ENCODE measurements around the gene C20orf202.

C20orf202 gene

DNA sequence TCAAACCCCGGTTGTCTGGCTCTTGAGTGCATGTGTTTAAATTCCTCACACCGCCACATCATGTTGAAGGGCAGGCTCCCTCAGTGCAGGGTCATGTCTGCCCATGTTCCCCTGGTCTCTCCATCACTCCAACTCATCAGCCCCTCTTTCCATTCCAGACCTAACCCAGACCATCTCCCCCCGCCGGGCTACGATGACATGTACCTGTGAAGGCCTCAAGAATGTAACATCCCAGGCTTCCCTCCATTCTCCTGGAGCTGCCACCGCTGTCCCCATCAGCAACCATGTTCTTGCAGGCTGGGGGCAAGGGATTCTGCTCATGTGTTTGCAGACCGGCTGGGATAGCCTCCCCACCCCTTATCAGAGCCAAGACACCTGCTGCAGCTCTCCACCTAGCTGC lies 38.4 kb upstream of the C20orf202 start:
- no peak overlapping the region for H3K9ac ChIP-seq
- peaks cover 40% of the 10 kb centered on the region for H3K4me1 ChIP-seq (ENCODE audit: low read depth, poor library complexity, severe bottlenecking)
- H4K20me1 ChIP-seq (ENCODE audit: insufficient read depth), result no peaks in the 10 kb centered on the region
- no peak overlapping the region for H2AFZ ChIP-seq (ENCODE audit: low read depth)
- no peak overlapping the region for H3K4me3 ChIP-seq (IDR thresholded peaks at IDR 0.05; ENCODE audit: insufficient read depth, low read depth, low read length)
- no peak overlapping the region for H3K27ac ChIP-seq
- H3K27me3 ChIP-seq (ENCODE audit: insufficient read depth, low read depth), result no peaks in the 10 kb centered on the region
- TF ChIP-seq, protein P1, sequence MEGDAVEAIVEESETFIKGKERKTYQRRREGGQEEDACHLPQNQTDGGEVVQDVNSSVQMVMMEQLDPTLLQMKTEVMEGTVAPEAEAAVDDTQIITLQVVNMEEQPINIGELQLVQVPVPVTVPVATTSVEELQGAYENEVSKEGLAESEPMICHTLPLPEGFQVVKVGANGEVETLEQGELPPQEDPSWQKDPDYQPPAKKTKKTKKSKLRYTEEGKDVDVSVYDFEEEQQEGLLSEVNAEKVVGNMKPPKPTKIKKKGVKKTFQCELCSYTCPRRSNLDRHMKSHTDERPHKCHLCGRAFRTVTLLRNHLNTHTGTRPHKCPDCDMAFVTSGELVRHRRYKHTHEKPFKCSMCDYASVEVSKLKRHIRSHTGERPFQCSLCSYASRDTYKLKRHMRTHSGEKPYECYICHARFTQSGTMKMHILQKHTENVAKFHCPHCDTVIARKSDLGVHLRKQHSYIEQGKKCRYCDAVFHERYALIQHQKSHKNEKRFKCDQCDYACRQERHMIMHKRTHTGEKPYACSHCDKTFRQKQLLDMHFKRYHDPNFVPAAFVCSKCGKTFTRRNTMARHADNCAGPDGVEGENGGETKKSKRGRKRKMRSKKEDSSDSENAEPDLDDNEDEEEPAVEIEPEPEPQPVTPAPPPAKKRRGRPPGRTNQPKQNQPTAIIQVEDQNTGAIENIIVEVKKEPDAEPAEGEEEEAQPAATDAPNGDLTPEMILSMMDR (conservative IDR thresholded peaks at IDR 0.05; ENCODE audit: low read depth, low read length), result no peak
- no peak overlapping the region for H3K4me2 ChIP-seq
- no peaks in the 10 kb centered on the region for H3K79me2 ChIP-seq (ENCODE audit: insufficient read depth, low read depth)
- H3K36me3 ChIP-seq (ENCODE audit: insufficient read depth), result 0 out of 2 replicates have a peak, but pooled peaks cover 5% of the 10 kb centered on the region

DNA sequence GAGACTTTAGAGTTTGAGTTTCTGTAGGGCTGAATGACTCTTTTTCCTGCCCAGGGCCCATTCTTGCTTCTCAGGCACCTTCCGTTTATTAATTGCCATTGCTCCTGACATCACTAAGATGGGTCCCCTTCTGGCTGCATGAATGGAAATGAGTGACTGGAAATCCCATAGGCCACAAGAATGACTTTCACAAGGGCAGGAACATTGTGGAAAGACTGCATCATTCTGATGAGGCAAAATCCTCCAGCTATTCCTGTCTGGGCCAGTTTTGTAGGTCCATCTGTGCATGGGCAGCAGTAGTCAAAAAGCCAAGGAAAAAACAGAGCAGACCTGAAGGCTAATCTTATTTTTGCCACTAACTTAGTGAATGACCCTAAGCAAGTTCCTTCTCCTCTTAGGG lies 37.7 kb upstream of the C20orf202 start:
- H3K27ac ChIP-seq, result no peak overlapping the region
- H3K4me3 ChIP-seq (IDR thresholded peaks at IDR 0.05; ENCODE audit: insufficient read depth, low read depth, low read length), result no peak overlapping the region
- H3K9ac ChIP-seq, result no peak overlapping the region
- no peak overlapping the region for H3K4me2 ChIP-seq
- H2AFZ ChIP-seq (ENCODE audit: low read depth), result no peak overlapping the region
- peaks cover 40% of the 10 kb centered on the region for H3K4me1 ChIP-seq (ENCODE audit: low read depth, poor library complexity, severe bottlenecking)
- no peaks in the 10 kb centered on the region for H3K27me3 ChIP-seq (ENCODE audit: insufficient read depth, low read depth)
- no peaks in the 10 kb centered on the region for H4K20me1 ChIP-seq (ENCODE audit: insufficient read depth)
- H3K36me3 ChIP-seq (ENCODE audit: insufficient read depth), result 0 out of 2 replicates have a peak, but pooled peaks cover 5% of the 10 kb centered on the region
- no peaks in the 10 kb centered on the region for H3K79me2 ChIP-seq (ENCODE audit: insufficient read depth, low read depth)
- TF ChIP-seq, protein P1 (conservative IDR thresholded peaks at IDR 0.05; ENCODE audit: low read depth, low read length), result no peak

DNA sequence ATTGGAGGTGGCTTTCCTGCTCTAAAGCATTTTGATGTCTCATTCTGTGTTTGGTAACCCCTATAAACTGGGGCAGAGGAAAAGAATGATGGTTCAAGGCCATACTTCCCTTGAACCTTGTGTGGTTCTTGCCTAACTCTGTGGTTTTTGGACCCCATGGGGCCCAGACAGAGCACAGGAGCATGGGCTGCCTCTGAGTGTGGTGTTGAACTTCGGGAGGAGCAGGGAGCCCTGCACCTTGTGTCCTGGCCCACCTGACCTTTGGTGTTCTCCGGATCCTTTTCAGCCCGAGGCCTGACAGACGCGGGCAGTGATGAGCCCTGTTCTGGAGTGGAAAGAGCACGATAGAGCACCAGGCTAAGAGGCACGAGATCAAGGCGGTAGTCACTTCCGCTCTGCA lies 37.3 kb upstream of the C20orf202 start:
- Histone ChIP-seq H3K9ac (no peak overlapping the region), H3K36me3 (ENCODE audit: insufficient read depth) (0 out of 2 replicates have a peak, but pooled peaks cover 5% of the 10 kb centered on the region), H2AFZ (ENCODE audit: low read depth) (no peak overlapping the region), H3K4me2 (no peak overlapping the region), H3K4me3 (IDR thresholded peaks at IDR 0.05; ENCODE audit: insufficient read depth, low read depth, low read length) (no peak overlapping the region), H3K27me3 (ENCODE audit: insufficient read depth, low read depth) (no peaks in the 10 kb centered on the region), H3K4me1 (ENCODE audit: low read depth, poor library complexity, severe bottlenecking) (peaks cover 40% of the 10 kb centered on the region), H3K79me2 (ENCODE audit: insufficient read depth, low read depth) (no peaks in the 10 kb centered on the region), H3K27ac (no peak overlapping the region), H4K20me1 (ENCODE audit: insufficient read depth) (no peaks in the 10 kb centered on the region)
- TF ChIP-seq, protein P1 (conservative IDR thresholded peaks at IDR 0.05; ENCODE audit: low read depth, low read length), result no peak

DNA sequence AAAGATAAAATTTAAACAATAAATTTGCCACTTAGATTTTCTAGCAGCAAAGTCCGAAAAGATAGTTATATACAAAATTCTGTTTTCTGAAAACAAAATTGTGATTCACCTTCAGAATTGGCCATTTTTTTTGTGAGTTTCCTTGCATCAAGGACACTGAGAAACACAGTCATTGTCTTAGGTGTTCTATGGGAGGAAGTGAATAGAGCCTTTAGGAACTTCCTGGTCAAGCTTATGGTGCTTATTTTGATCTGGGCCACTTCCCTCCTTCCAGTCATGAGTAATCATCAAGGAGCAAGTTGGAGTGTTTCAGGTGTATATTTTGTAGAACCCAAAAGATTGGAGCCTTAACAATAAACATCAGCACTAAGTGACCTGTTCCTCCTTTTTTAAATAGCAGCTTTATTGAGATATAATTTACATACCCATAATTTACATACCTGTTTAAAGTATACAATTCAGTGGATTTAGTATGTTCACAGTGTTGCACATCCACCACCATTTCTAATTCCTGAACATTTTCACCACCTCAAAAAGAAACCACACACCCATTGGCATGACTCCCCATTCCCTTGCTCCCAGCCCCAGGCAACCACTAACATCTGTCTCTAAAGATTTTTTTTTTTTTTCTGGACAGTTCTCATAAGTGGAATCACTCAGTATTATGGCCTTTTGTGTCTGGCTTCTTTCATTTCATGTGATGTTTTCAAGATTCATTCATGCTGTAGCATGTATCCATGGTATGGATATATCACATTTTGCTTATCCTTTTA lies 36.1 kb upstream of the C20orf202 start:
- Histone ChIP-seq H3K36me3 (ENCODE audit: insufficient read depth) (0 out of 2 replicates have a peak, but pooled peaks cover 5% of the 10 kb centered on the region), H3K9ac (no peak overlapping the region), H2AFZ (ENCODE audit: low read depth) (no peak overlapping the region), H3K4me3 (IDR thresholded peaks at IDR 0.05; ENCODE audit: insufficient read depth, low read depth, low read length) (no peak overlapping the region), H4K20me1 (ENCODE audit: insufficient read depth) (no peaks in the 10 kb centered on the region), H3K79me2 (ENCODE audit: insufficient read depth, low read depth) (no peaks in the 10 kb centered on the region), H3K27me3 (ENCODE audit: insufficient read depth, low read depth) (no peaks in the 10 kb centered on the region), H3K27ac (no peak overlapping the region), H3K4me1 (ENCODE audit: low read depth, poor library complexity, severe bottlenecking) (peaks cover 28% of the 10 kb centered on the region), H3K4me2 (no peak overlapping the region)
- TF ChIP-seq, protein P1 (conservative IDR thresholded peaks at IDR 0.05; ENCODE audit: low read depth, low read length), result no peak

Measured in KMS-11 (cell line).